Measurements from ENCODE around the gene PLPPR4.

PLPPR4 gene

DNA sequence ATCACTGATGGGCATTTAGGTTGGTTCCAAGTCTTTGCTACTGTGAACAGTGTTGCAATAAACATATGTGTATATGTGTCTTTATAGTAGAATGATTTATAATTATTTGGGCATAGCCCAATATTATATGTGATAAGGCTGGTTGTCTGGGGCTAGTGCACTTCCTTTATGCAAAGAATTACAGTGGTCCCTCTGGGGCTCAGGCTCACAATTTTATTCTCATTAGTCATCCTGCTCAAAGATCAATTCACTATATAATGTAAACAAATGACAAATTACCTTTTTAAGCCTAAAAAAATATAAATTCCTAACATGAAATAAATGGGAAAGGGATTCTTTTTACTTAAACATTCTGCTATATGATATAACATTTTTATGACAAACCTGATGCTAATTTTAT is 5.0 kb downstream of the PLPPR4 start:
- TF ChIP-seq, protein P1, sequence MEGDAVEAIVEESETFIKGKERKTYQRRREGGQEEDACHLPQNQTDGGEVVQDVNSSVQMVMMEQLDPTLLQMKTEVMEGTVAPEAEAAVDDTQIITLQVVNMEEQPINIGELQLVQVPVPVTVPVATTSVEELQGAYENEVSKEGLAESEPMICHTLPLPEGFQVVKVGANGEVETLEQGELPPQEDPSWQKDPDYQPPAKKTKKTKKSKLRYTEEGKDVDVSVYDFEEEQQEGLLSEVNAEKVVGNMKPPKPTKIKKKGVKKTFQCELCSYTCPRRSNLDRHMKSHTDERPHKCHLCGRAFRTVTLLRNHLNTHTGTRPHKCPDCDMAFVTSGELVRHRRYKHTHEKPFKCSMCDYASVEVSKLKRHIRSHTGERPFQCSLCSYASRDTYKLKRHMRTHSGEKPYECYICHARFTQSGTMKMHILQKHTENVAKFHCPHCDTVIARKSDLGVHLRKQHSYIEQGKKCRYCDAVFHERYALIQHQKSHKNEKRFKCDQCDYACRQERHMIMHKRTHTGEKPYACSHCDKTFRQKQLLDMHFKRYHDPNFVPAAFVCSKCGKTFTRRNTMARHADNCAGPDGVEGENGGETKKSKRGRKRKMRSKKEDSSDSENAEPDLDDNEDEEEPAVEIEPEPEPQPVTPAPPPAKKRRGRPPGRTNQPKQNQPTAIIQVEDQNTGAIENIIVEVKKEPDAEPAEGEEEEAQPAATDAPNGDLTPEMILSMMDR (IDR thresholded peaks at IDR 0.05), result no peak
- H3K27ac Mint-ChIP-seq, result no peak overlapping the region
- H3K9me3 Mint-ChIP-seq, result no peaks in the 10 kb centered on the region
- DNase-seq, result no peak
- H3K4me1 Mint-ChIP-seq, result peaks cover 6% of the 10 kb centered on the region
- H3K4me3 Mint-ChIP-seq, result no peak overlapping the region
- H3K36me3 Mint-ChIP-seq (ENCODE audit: low read depth), result no peaks in the 10 kb centered on the region
- H3K27me3 Mint-ChIP-seq (ENCODE audit: low read depth, poor library complexity), result peaks cover 28% of the 10 kb centered on the region

DNA sequence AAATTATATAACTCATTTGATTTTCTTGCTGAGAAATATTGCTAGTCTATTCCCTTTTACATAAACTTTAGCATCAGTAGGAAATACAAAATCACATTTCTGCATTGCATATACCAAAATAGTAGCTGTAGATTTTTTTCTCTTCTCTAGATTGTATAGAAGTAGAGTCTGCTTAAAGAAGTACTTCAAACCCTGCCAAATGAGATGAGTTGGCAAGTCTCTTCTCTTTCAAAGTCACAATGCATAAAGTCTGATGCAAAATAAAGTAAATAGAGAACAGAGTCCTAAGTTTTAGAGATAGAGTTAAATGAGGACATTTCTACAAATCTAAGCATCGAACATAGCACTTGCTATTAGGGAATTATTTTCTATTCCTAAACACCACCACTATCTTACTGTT is 6.4 kb downstream of the PLPPR4 start:
- H3K9me3 Mint-ChIP-seq, result no peaks in the 10 kb centered on the region
- H3K4me1 Mint-ChIP-seq, result no peaks in the 10 kb centered on the region
- no peak for DNase-seq
- H3K36me3 Mint-ChIP-seq (ENCODE audit: low read depth), result no peaks in the 10 kb centered on the region
- TF ChIP-seq, protein P1 (IDR thresholded peaks at IDR 0.05), result no peak
- H3K27me3 Mint-ChIP-seq (ENCODE audit: low read depth, poor library complexity), result peaks cover 15% of the 10 kb centered on the region
- H3K27ac Mint-ChIP-seq, result no peak overlapping the region
- no peak overlapping the region for H3K4me3 Mint-ChIP-seq

DNA sequence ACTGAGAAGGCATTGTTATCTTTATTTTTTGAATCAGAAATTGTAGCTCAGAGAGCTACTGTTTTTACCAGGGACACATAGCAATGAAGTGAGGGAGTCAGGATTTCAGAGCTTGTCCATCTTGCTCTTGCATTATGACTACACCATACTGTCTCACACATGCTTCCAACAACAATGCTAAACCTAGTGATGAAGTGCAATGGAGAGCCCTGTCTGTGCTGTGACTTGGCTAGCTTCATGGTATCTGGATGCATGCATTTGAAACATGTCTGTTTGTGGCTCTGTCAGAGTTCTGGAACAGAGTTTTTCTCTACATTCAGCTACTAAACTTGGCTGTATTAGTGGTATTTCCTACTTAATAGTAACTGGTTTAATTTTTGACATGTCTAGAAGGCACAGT is 7.0 kb downstream of the PLPPR4 start:
- Mint-ChIP-seq H3K36me3 (ENCODE audit: low read depth) (no peaks in the 10 kb centered on the region), H3K27ac (no peak overlapping the region), H3K27me3 (ENCODE audit: low read depth, poor library complexity) (peaks cover 9% of the 10 kb centered on the region), H3K4me3 (no peak overlapping the region), H3K4me1 (no peaks in the 10 kb centered on the region), H3K9me3 (no peaks in the 10 kb centered on the region)
- DNase-seq, result no peak
- TF ChIP-seq, protein P1 (IDR thresholded peaks at IDR 0.05), result no peak

DNA sequence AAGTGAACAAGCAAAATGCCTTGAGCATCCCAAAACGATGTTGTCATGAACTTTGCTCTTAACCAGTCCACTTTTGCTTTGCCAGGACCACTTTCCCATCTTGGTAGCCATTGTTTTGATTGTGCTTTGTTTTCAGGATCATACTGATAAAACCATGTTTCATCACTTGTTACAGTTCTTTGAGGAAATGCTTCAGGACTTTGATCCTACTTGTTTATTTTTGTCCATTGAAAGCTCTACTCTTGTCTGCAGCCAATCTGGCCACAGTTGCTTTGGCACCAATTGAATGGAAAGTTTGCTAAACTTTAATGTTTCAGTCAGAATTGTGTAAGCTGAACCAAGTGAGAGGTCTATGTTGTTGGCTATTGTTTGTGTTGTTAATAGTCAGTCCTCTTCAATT is 12.8 kb downstream of the PLPPR4 start:
- H3K9me3 Mint-ChIP-seq, result no peaks in the 10 kb centered on the region
- no peaks in the 10 kb centered on the region for H3K27me3 Mint-ChIP-seq (ENCODE audit: low read depth, poor library complexity)
- no peak overlapping the region for H3K4me3 Mint-ChIP-seq
- no peaks in the 10 kb centered on the region for H3K4me1 Mint-ChIP-seq
- DNase-seq, result no peak
- H3K27ac Mint-ChIP-seq, result no peak overlapping the region
- TF ChIP-seq, protein P1 (IDR thresholded peaks at IDR 0.05), result no peak
- H3K36me3 Mint-ChIP-seq (ENCODE audit: low read depth), result no peaks in the 10 kb centered on the region

DNA sequence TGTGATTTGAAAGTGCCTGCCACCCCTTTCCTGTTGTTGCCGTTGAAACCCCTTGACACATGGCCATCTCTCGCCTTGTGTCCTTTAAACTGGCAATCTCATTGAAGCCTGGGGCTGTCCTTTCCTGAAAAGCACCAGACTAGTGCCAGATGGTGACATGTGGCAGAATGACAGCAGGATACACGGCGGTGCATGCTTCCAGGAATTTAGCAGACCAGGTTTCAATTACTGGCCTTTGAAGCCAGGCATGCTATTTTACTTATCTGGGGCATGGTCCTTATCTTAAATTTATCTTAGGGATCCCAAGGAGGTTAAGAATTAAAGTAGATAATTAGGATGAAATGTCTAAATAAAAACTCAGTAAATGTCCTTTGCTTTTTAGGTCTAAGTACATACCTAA is 15.2 kb downstream of the PLPPR4 start:
- no peaks in the 10 kb centered on the region for H3K4me1 Mint-ChIP-seq
- no peaks in the 10 kb centered on the region for H3K9me3 Mint-ChIP-seq
- no peak overlapping the region for H3K4me3 Mint-ChIP-seq
- H3K27ac Mint-ChIP-seq, result no peak overlapping the region
- H3K27me3 Mint-ChIP-seq (ENCODE audit: low read depth, poor library complexity), result peaks cover 3% of the 10 kb centered on the region
- H3K36me3 Mint-ChIP-seq (ENCODE audit: low read depth), result no peaks in the 10 kb centered on the region
- DNase-seq, result peak; percentile 1
- TF ChIP-seq, protein P1 (IDR thresholded peaks at IDR 0.05), result no peak

DNA sequence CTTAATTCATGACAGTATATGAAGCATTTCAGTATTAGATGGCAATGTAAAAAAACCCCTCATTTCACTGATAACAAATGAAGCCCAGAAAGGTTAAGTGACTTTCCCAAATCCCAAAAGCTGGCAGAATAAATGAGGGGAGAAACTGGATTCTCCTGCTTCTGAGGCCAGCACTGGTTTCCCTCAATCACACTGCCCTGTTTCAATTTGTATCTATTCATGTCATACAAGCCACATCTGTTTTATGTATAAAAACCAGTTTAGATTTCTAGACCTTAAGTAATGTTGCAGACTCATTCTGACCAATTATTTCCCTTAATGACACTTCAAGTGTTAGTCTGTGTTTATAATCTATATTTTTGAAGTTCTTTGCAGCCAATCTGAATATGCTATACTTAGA is 16.8 kb downstream of the PLPPR4 start:
- H3K4me3 Mint-ChIP-seq, result no peak overlapping the region
- no peaks in the 10 kb centered on the region for H3K9me3 Mint-ChIP-seq
- H3K27me3 Mint-ChIP-seq (ENCODE audit: low read depth, poor library complexity), result peaks cover 3% of the 10 kb centered on the region
- H3K36me3 Mint-ChIP-seq (ENCODE audit: low read depth), result no peaks in the 10 kb centered on the region
- no peaks in the 10 kb centered on the region for H3K4me1 Mint-ChIP-seq
- no peak overlapping the region for H3K27ac Mint-ChIP-seq
- TF ChIP-seq, protein P1 (IDR thresholded peaks at IDR 0.05), result no peak
- no peak for DNase-seq

Data from nephron progenitor cell (in vitro differentiated cells).